GM23338 (cell line): ENCODE measurements around the gene BTN2A1. TPM values are rescaled to one million over a fixed set of nuclear protein-coding genes. Genes with fewer than 3 reads are reported as not detected.

Source experiments
- ATAC-seq: fragments of 200-7000 bp; cut with Tn5 transposase; 3 replicates; pipeline ENCODE4 v1.9.1; 2020
- DNase-seq: peaks from one replicate; pipeline ENCODE4 v3.0.0-alpha.2; 2015; ENCODE audit warnings: low spot score
- H2AFZ ChIP-seq: fragments of 200-600 bp; sonication (generic); 2 replicates; pipeline ENCODE4 v1.8.0; 2016; ENCODE audit warnings: antibody characterized with exemption, mild to moderate bottlenecking, moderate library complexity
- H3F3A ChIP-seq: fragments of 200-600 bp; sonication (generic); replicated peaks from 2 replicates; pipeline ENCODE4 v1.8.0; 2017; ENCODE audit warnings: antibody characterized with exemption, mixed run types, low read depth
- H3K27ac ChIP-seq: fragments of 200-600 bp; sonication (generic); 2 replicates; pipeline ENCODE4 v1.6.1; 2016; ENCODE audit warnings: low read depth
- H3K27me3 ChIP-seq: fragments of 200-600 bp; sonication (generic); 2 replicates; pipeline ENCODE4 v1.8.0; 2016; ENCODE audit warnings: mild to moderate bottlenecking, mixed run types, moderate library complexity; ENCODE audit not compliant: insufficient read depth
- H3K36me3 ChIP-seq: fragments of 200-600 bp; sonication (generic); 2 replicates; pipeline ENCODE4 v1.8.0; 2016; ENCODE audit warnings: mild to moderate bottlenecking; ENCODE audit not compliant: insufficient read depth
- H3K4me1 ChIP-seq: fragments of 200-600 bp; sonication (generic); 2 replicates; pipeline ENCODE4 v1.8.0; 2016; ENCODE audit warnings: mild to moderate bottlenecking, moderate library complexity; ENCODE audit not compliant: insufficient read depth
- H3K4me2 ChIP-seq: fragments of 200-600 bp; sonication (generic); 2 replicates; pipeline ENCODE4 v1.7.1; 2017; ENCODE audit warnings: mixed run types
- H3K4me3 ChIP-seq: fragments of 200-600 bp; sonication (generic); 2 replicates; pipeline ENCODE4 v1.6.1; 2016; ENCODE audit warnings: mixed run types
- H3K79me2 ChIP-seq: fragments of 200-600 bp; sonication (generic); replicated peaks from 2 replicates; pipeline ENCODE4 v1.8.0; 2017; ENCODE audit warnings: mild to moderate bottlenecking; ENCODE audit not compliant: insufficient read depth
- H3K9me2 ChIP-seq: fragments of 200-600 bp; sonication (generic); 2 replicates; pipeline ENCODE4 v1.8.0; 2017; ENCODE audit not compliant: insufficient read depth
- H4K20me1 ChIP-seq: fragments of 200-600 bp; sonication (generic); replicated peaks from 2 replicates; pipeline ENCODE4 v1.8.0; 2017; ENCODE audit warnings: mild to moderate bottlenecking; ENCODE audit not compliant: insufficient read depth
- H3K27ac Mint-ChIP-seq: 2 replicates; pipeline ENCODE4 v1.8.0; 2020; ENCODE audit warnings: inconsistent platforms, mild to moderate bottlenecking, moderate library complexity, mixed read lengths
- H3K27me3 Mint-ChIP-seq: 3 replicates; pipeline ENCODE4 v1.8.0; 2022; ENCODE audit warnings: low read depth, mild to moderate bottlenecking, moderate library complexity, mixed read lengths, inconsistent platforms; ENCODE audit not compliant: insufficient read depth, poor library complexity
- H3K36me3 Mint-ChIP-seq: 3 replicates; pipeline ENCODE4 v1.8.0; 2021; ENCODE audit warnings: low read depth, mild to moderate bottlenecking, inconsistent platforms, moderate library complexity, mixed read lengths
- H3K4me1 Mint-ChIP-seq: 3 replicates; pipeline ENCODE4 v1.8.0; 2020; ENCODE audit warnings: mild to moderate bottlenecking, inconsistent platforms, mixed read lengths
- H3K4me3 Mint-ChIP-seq: 3 replicates; pipeline ENCODE4 v1.8.0; 2021; ENCODE audit warnings: moderate library complexity, mild to moderate bottlenecking, inconsistent platforms, mixed read lengths
- H3K9me3 Mint-ChIP-seq: 3 replicates; pipeline ENCODE4 v1.8.0; 2020; ENCODE audit warnings: moderate library complexity, mild to moderate bottlenecking, inconsistent platforms, mixed read lengths
- CREB1 ChIP-seq: fragments of 250-450 bp; sonication (Bioruptor Pico); IDR thresholded peaks from 2 replicates; pipeline ENCODE4 v1.5.0; 2020; ENCODE audit warnings: low read depth, mild to moderate bottlenecking, moderate library complexity
- CTCF ChIP-seq, 2 experiments: fragments of 200-600 bp in 1 of 2; sonication (generic) in 1 of 2; conservative IDR thresholded peaks; 2 replicates each; pipeline versions ENCODE4 v1.5.1 to v1.6.1; 2016 to 2017; ENCODE audit warnings: antibody characterized with exemption in 2 of 2, low read depth in 2 of 2, mild to moderate bottlenecking in 2 of 2, moderate library complexity in 1 of 2
- ETS1 ChIP-seq: IDR thresholded peaks from 2 replicates; pipeline ENCODE4 v1.6.1; 2016; ENCODE audit warnings: antibody characterized with exemption
- EZH2 ChIP-seq: fragments of 200-600 bp; sonication (generic); IDR thresholded peaks from one replicate; pipeline ENCODE4 v1.8.0; 2017; ENCODE audit warnings: antibody characterized with exemption, mild to moderate bottlenecking, low read depth; ENCODE audit not compliant: unreplicated experiment
- EZH2phosphoT487 ChIP-seq: fragments of 200-600 bp; sonication (generic); IDR thresholded peaks from one replicate; pipeline ENCODE4 v1.8.1; 2018; ENCODE audit warnings: antibody characterized with exemption; ENCODE audit not compliant: unreplicated experiment
- JUNB ChIP-seq: IDR thresholded peaks from one replicate; pipeline ENCODE4 v1.6.1; 2016; ENCODE audit warnings: antibody characterized with exemption; ENCODE audit not compliant: unreplicated experiment
- NANOG ChIP-seq: IDR thresholded peaks from 2 replicates; pipeline ENCODE4 v1.6.1; 2016; ENCODE audit warnings: antibody characterized with exemption, borderline replicate concordance
- POLR2AphosphoS5 ChIP-seq: IDR thresholded peaks from 2 replicates; pipeline ENCODE4 v1.6.1; 2016; ENCODE audit warnings: antibody characterized with exemption, low read depth
- REST ChIP-seq: IDR thresholded peaks from one replicate; pipeline ENCODE4 v1.6.1; 2018; ENCODE audit warnings: antibody characterized with exemption; ENCODE audit not compliant: unreplicated experiment
- STAT1 ChIP-seq: IDR thresholded peaks from one replicate; pipeline ENCODE4 v1.6.1; 2016; ENCODE audit warnings: antibody characterized with exemption; ENCODE audit not compliant: unreplicated experiment
- ZNF114 ChIP-seq: fragments of 250-450 bp; sonication (Bioruptor Pico); IDR thresholded peaks from 2 replicates; pipeline ENCODE4 v1.5.0; 2020; ENCODE audit warnings: mild to moderate bottlenecking, moderate library complexity
- ZNF331 ChIP-seq: fragments of 250-450 bp; sonication (Bioruptor Pico); IDR thresholded peaks from 2 replicates; pipeline ENCODE4 v1.5.0; 2020; ENCODE audit warnings: low read depth, mild to moderate bottlenecking, moderate library complexity
- ZNF462 ChIP-seq: fragments of 250-450 bp; sonication (Bioruptor Pico); IDR thresholded peaks from 2 replicates; pipeline ENCODE4 v1.5.0; 2020; ENCODE audit warnings: mild to moderate bottlenecking, moderate library complexity
- polyA plus RNA-seq: library from polyadenylated mRNA; unstranded; fragments of >200 nt; fragmentation: Nextera tagmentation; extraction: Ambion mirVana; gene quantifications from 2 replicates; pipeline ENCODE4 v1.2.1, GENCODE V29; 2016
- total RNA-seq: library from RNA; depleted of rRNA; stranded (reverse); fragments of >200 nt; shearing (Covaris generic); gene quantifications from 2 replicates; pipeline ENCODE4 v1.2.3, GENCODE V29; 2014

BTN2A1 gene
- total and polyA plus RNA-seq, 2 experiments from 2014 or later, result 6.3 to 7.0 TPM

- peaks cover 21% of the 10 kb centered on the region for H3K9me3 Mint-ChIP-seq
- peaks cover under 1% of the 10 kb centered on the region for H3K27me3 Mint-ChIP-seq
- no peak for ATAC-seq
Measured at GRCh38 chr6:26468829-26469228, 11.1 kb downstream of the BTN2A1 start.

More at GRCh38 chr6:26468829-26469228, 11.1 kb downstream of the BTN2A1 start:
- Histone ChIP-seq H3K36me3 (peaks cover 12% of the 10 kb centered on the region), H3K27me3 (no peaks in the 10 kb centered on the region), H3K4me3 (no peak overlapping the region), H3K4me1 (no peaks in the 10 kb centered on the region), H3K4me2 (no peak overlapping the region), H2AFZ (no peak overlapping the region), H3K9me2 (no peaks in the 10 kb centered on the region), H4K20me1 (0 out of 2 replicates have a peak, but pooled peaks cover 4% of the 10 kb centered on the region), H3K27ac (no peak overlapping the region), H3F3A (no peaks in the 10 kb centered on the region), H3K79me2 (no peaks in the 10 kb centered on the region)
- Mint-ChIP-seq H3K4me1 (no peaks in the 10 kb centered on the region; the same call in 2 of the 3 replicates), H3K36me3 (peaks cover 86% of the 10 kb centered on the region), H3K27ac (no peak overlapping the region), H3K4me3 (no peak overlapping the region; the same call in 2 of the 3 replicates)
- no peak for TF ChIP-seq ZNF462 (CRISPR knock-in tag)
- no peak for TF ChIP-seq ZNF331
- no peak for TF ChIP-seq EZH2phosphoT487
- no peak for TF ChIP-seq NANOG
- TF ChIP-seq JUNB, result no peak
- no peak for TF ChIP-seq STAT1
- no peak for TF ChIP-seq CTCF (conservative IDR thresholded peaks at IDR 0.05; ENCODE audit: low read depth in 2 of 2)
- TF ChIP-seq POLR2AphosphoS5, result no peak
- no peak for TF ChIP-seq ETS1
- no peak for TF ChIP-seq ZNF114 (CRISPR knock-in tag)
- no peak for TF ChIP-seq EZH2
- no peak for TF ChIP-seq REST
- TF ChIP-seq CREB1, result no peak
- DNase-seq, result no peak
